H1 (cell line): ENCODE data around the gene KCNJ2. TPM values are rescaled to one million over a fixed set of nuclear protein-coding genes. Genes with fewer than 3 reads are reported as not detected.

Source experiments
- CTCF ChIA-PET: fragments of 300-600 bp; sonication (Branson Sonifier 250); formaldehyde crosslinking; loops from one replicate; lab custom pipeline; 2021; ENCODE audit not compliant: partially characterized antibody; lab: Charles Lee
- POLR2A ChIA-PET: fragments of 300-600 bp; sonication (Branson Sonifier 250); formaldehyde crosslinking; loops from one replicate; lab custom pipeline; 2021; ENCODE audit warnings: inconsistent platforms; ENCODE audit not compliant: partially characterized antibody; lab: Charles Lee
- DNase-seq, 2 experiments: peaks; one replicate each; pipeline versions ENCODE4 v3.0.0 to v3.0.0-alpha.2; 2010 to 2022; ENCODE audit warnings: low spot score in 2 of 2, low read depth in 1 of 2, mixed read lengths in 1 of 2
- FAIRE-seq: peaks from 2 replicates; lab custom pipeline; 2011; peaks lifted over from hg19 to GRCh38; lab: Jason Lieb, UNC
- H2AFZ ChIP-seq: 2 replicates; pipeline ENCODE4 v1.8.1; 2012; ENCODE audit warnings: low read length, inconsistent platforms
- H2AK5ac ChIP-seq: 2 replicates; pipeline ENCODE4 v1.6.1; 2013; ENCODE audit warnings: low read depth, low read length
- H2BK120ac ChIP-seq: replicated peaks from 2 replicates; pipeline ENCODE3; 2013; ENCODE audit warnings: low read depth, low read length, inconsistent platforms
- H2BK12ac ChIP-seq: 2 replicates; pipeline ENCODE4 v1.6.1; 2013; ENCODE audit warnings: low read depth, low read length
- H2BK15ac ChIP-seq: 2 replicates; pipeline ENCODE4 v1.6.1; 2013; ENCODE audit warnings: low read length
- H2BK20ac ChIP-seq: 2 replicates; pipeline ENCODE4 v1.6.1; 2013; ENCODE audit warnings: low read length
- H2BK5ac ChIP-seq: 2 replicates; pipeline ENCODE4 v1.6.1; 2013; ENCODE audit warnings: low read depth, low read length
- H3K14ac ChIP-seq: 2 replicates; pipeline ENCODE4 v1.6.1; 2013; ENCODE audit warnings: inconsistent platforms; ENCODE audit not compliant: insufficient read length
- H3K18ac ChIP-seq: 2 replicates; pipeline ENCODE4 v1.6.1; 2013; ENCODE audit warnings: low read length; ENCODE audit errors: extremely low read depth
- H3K23ac ChIP-seq: 2 replicates; pipeline ENCODE4 v1.6.1; 2013; ENCODE audit warnings: inconsistent platforms; ENCODE audit not compliant: insufficient read length
- H3K23me2 ChIP-seq: 2 replicates; pipeline ENCODE4 v1.6.1; 2013; ENCODE audit warnings: low read depth, low read length
- H3K27ac ChIP-seq: 2 replicates; pipeline ENCODE4 v1.6.1; 2011; ENCODE audit warnings: low read depth, low read length, inconsistent platforms
- H3K27me3 ChIP-seq, 4 experiments: replicated peaks in 1 of 4; 1 replicate in 1 of 4; 2 replicates in 3 of 4; pipeline versions ENCODE4 v1.6.1 to v1.8.1; 2011 to 2013; ENCODE audit warnings: low read length in 3 of 4, mild to moderate bottlenecking in 3 of 4, inconsistent platforms in 2 of 4, mixed read lengths in 2 of 4, moderate library complexity in 1 of 4; ENCODE audit not compliant: control insufficient read depth in 3 of 4, insufficient read depth in 3 of 4; ENCODE audit errors: extremely low read depth in 1 of 4
- H3K36me3 ChIP-seq, 4 experiments: 2 replicates each; pipeline versions ENCODE4 v1.6.1 to v1.8.1; 2011 to 2013; ENCODE audit warnings: mild to moderate bottlenecking in 4 of 4, low read length in 3 of 4, moderate library complexity in 2 of 4, control low read depth in 1 of 4, inconsistent platforms in 1 of 4; ENCODE audit not compliant: insufficient read depth in 4 of 4, control insufficient read depth in 2 of 4
- H3K4ac ChIP-seq: replicated peaks from 2 replicates; pipeline ENCODE3; 2013; ENCODE audit warnings: low read length, low read depth, mixed read lengths, inconsistent platforms; ENCODE audit not compliant: insufficient read length
- H3K4me1 ChIP-seq, 4 experiments: replicated peaks in 1 of 4; 1 replicate in 1 of 4; 2 replicates in 3 of 4; pipeline versions ENCODE4 v1.6.1 to v1.8.1; 2011 to 2013; ENCODE audit warnings: low read length in 3 of 4, inconsistent platforms in 2 of 4, mixed read lengths in 1 of 4; ENCODE audit not compliant: insufficient read depth in 4 of 4, control insufficient read depth in 3 of 4
- H3K4me2 ChIP-seq, 2 experiments: 2 replicates each; pipeline versions ENCODE4 v1.6.1 to v1.8.1; 2011 to 2013; ENCODE audit warnings: low read depth in 2 of 2, low read length in 2 of 2, control low read depth in 1 of 2, inconsistent platforms in 1 of 2, mild to moderate bottlenecking in 1 of 2; ENCODE audit not compliant: insufficient read depth in 1 of 2
- H3K4me3 ChIP-seq, 4 experiments: fragments of 200-600, 300-600 bp in 1 of 4; sonication (generic), shearing (Covaris generic), sonication (Bioruptor Twin) in 1 of 4; 2 replicates each; pipeline versions ENCODE4 v1.5.1 to v1.8.1; 2011 to 2016; ENCODE audit warnings: low read length in 4 of 4, low read depth in 3 of 4, control low read depth in 2 of 4, inconsistent platforms in 2 of 4, mild to moderate bottlenecking in 2 of 4, mixed read lengths in 1 of 4, moderate library complexity in 1 of 4; ENCODE audit not compliant: insufficient read depth in 2 of 4; ENCODE audit errors: extremely low read depth in 1 of 4
- H3K56ac ChIP-seq: replicated peaks from 2 replicates; pipeline ENCODE3; 2013; ENCODE audit warnings: low read depth, mild to moderate bottlenecking, mixed read lengths, low read length, inconsistent platforms; ENCODE audit not compliant: insufficient read length
- H3K79me1 ChIP-seq: 2 replicates; pipeline ENCODE4 v1.6.1; 2013; ENCODE audit warnings: low read depth, low read length, control low read depth
- H3K79me2 ChIP-seq, 2 experiments: 2 replicates each; pipeline versions ENCODE4 v1.6.1 to v1.8.1; 2012 to 2013; ENCODE audit warnings: low read length in 2 of 2, mild to moderate bottlenecking in 2 of 2, inconsistent platforms in 1 of 2; ENCODE audit not compliant: insufficient read depth in 2 of 2, control insufficient read depth in 1 of 2
- H3K9ac ChIP-seq, 4 experiments: replicated peaks in 1 of 4; 1 replicate in 1 of 4; 2 replicates in 3 of 4; pipeline versions ENCODE4 v1.6.1 to v1.8.1; 2011 to 2013; ENCODE audit warnings: low read depth in 3 of 4, low read length in 3 of 4, control low read depth in 2 of 4, mild to moderate bottlenecking in 2 of 4, moderate library complexity in 2 of 4, inconsistent platforms in 1 of 4; ENCODE audit errors: extremely low read depth in 1 of 4
- H3K9me3 ChIP-seq, 2 experiments: 2 replicates each; pipeline versions ENCODE4 v1.6.1 to v1.8.1; 2012 to 2013; ENCODE audit warnings: mild to moderate bottlenecking in 2 of 2, moderate library complexity in 2 of 2, control low read depth in 1 of 2, inconsistent platforms in 1 of 2, low read depth in 1 of 2, low read length in 1 of 2, mixed read lengths in 1 of 2; ENCODE audit not compliant: insufficient read depth in 2 of 2
- H4K20me1 ChIP-seq, 2 experiments: replicated peaks in 1 of 2; 2 replicates each; pipeline versions ENCODE3 to v1.8.1; 2011 to 2013; ENCODE audit warnings: inconsistent platforms in 2 of 2, low read length in 2 of 2, mild to moderate bottlenecking in 1 of 2; ENCODE audit not compliant: insufficient read depth in 2 of 2, control insufficient read depth in 1 of 2
- H4K5ac ChIP-seq: 2 replicates; pipeline ENCODE4 v1.6.1; 2013; ENCODE audit warnings: low read length, low read depth, mixed read lengths, inconsistent platforms; ENCODE audit not compliant: insufficient read length
- H4K8ac ChIP-seq: 2 replicates; pipeline ENCODE4 v1.8.0; 2013; ENCODE audit warnings: mild to moderate bottlenecking, moderate library complexity, low read length, inconsistent platforms; ENCODE audit not compliant: insufficient read depth; ENCODE audit errors: extremely low read depth
- H4K91ac ChIP-seq: replicated peaks from 2 replicates; pipeline ENCODE3; 2013; ENCODE audit warnings: low read length, mixed read lengths, inconsistent platforms; ENCODE audit not compliant: insufficient read length
- BACH1 ChIP-seq: IDR thresholded peaks from 2 replicates; pipeline ENCODE4 v1.6.1; 2012; ENCODE audit warnings: low read length, improper control_type of control experiment
- BRCA1 ChIP-seq: IDR thresholded peaks from 2 replicates; pipeline ENCODE4 v1.6.1; 2012; ENCODE audit warnings: low read depth, low read length, improper control_type of control experiment
- CREB1 ChIP-seq: IDR thresholded peaks from 2 replicates; pipeline ENCODE4 v1.6.1; 2012; ENCODE audit warnings: inconsistent platforms
- CTBP2 ChIP-seq: IDR thresholded peaks from 2 replicates; pipeline ENCODE4 v1.7.0; 2011; ENCODE audit warnings: borderline replicate concordance, mild to moderate bottlenecking, moderate library complexity, mixed read lengths, low read length; ENCODE audit not compliant: insufficient read depth, insufficient read length
- NRF1 ChIP-seq: IDR thresholded peaks from 2 replicates; pipeline ENCODE4 v1.6.1; 2011; ENCODE audit warnings: mild to moderate bottlenecking, low read depth, low read length, improper control_type of control experiment
- RAD21 ChIP-seq, 2 experiments: IDR thresholded peaks in 1 of 2; conservative IDR thresholded peaks in 1 of 2; 2 replicates each; pipeline ENCODE4 v1.6.1; 2011; ENCODE audit warnings: low read depth in 2 of 2, low read length in 2 of 2, improper control_type of control experiment in 1 of 2, inconsistent platforms in 1 of 2, mild to moderate bottlenecking in 1 of 2, moderate library complexity in 1 of 2
- SAP30 ChIP-seq: fragments of 300-600 bp; sonication (generic); IDR thresholded peaks from 2 replicates; pipeline ENCODE4 v1.7.1; 2012; ENCODE audit warnings: low read length, moderate library complexity, mild to moderate bottlenecking, inconsistent platforms; ENCODE audit not compliant: insufficient read depth, insufficient replicate concordance
- SIX5 ChIP-seq: IDR thresholded peaks from 2 replicates; pipeline ENCODE4 v1.6.1; 2011; ENCODE audit warnings: mild to moderate bottlenecking, low read depth, low read length
- SP1 ChIP-seq: IDR thresholded peaks from 2 replicates; pipeline ENCODE4 v1.6.1; 2011; ENCODE audit warnings: low read depth, low read length
- SRF ChIP-seq: IDR thresholded peaks from 2 replicates; pipeline ENCODE4 v1.6.1; 2011; ENCODE audit warnings: mild to moderate bottlenecking, low read depth, low read length, moderate library complexity
- TCF12 ChIP-seq: IDR thresholded peaks from 2 replicates; pipeline ENCODE4 v1.6.1; 2011; ENCODE audit warnings: low read depth, mild to moderate bottlenecking, low read length
- WGBS, 2 experiments: shearing (Covaris generic) in 1 of 2; methylation state at CpG; one replicate each; pipeline versions ENCODE4 v1.1.6 to v1.1.7; 2013 to 2015; ENCODE audit warnings: low lambda C conversion rate in 2 of 2, mixed read lengths in 2 of 2, inconsistent platforms in 1 of 2, low coverage in 1 of 2, missing lambda C conversion rate in 1 of 2; ENCODE audit not compliant: insufficient replicate concordance in 2 of 2, insufficient coverage in 1 of 2, insufficient read length in 1 of 2; ENCODE audit errors: extremely low coverage in 1 of 2, missing lambda C conversion rate in 1 of 2; 5-methylcytosine and 5-hydroxymethylcytosine counted together
- polyA plus RNA-seq, 7 experiments: library from polyadenylated mRNA; depleted of rRNA in 3 of 7; stranded (reverse) in 5 of 7; unstranded in 2 of 7; fragments of >200 nt in 5 of 7; fragments of 200-250 nt in 2 of 7; gene quantifications; 1 replicate in 5 of 7; 2 replicates in 1 of 7; 4 replicates in 1 of 7; pipeline versions ENCODE4 v1.2.1 to v1.2.3, GENCODE V29; 2011 to 2013; ENCODE audit warnings: missing spikeins in 2 of 7, mixed read lengths in 2 of 7
- total RNA-seq: library from RNA; stranded (reverse); fragmentation: NEBNext Ultra II Directional; extraction: Animal tissue kit (Norgen Biotek cat#: 25700); gene quantifications from 2 replicates; pipeline ENCODE4 v1.2.1, GENCODE V29; 2021

KCNJ2 gene
- total and polyA plus RNA-seq, 2 of the 8 experiments (the other 6 are each of a cell fraction or from before 2014, with no cell fraction given) = 0.23 to 0.76 TPM

GRCh38 chr17:70123193-70123592 is 46.1 kb upstream of the KCNJ2 start:
- no peak overlapping the region for H3K4me3 ChIP-seq
- H3K14ac ChIP-seq = no peak overlapping the region
- H2AFZ ChIP-seq = no peak overlapping the region
- peaks cover 10 to 12% of the 10 kb centered on the region in 2 experiments; a peak in 2 of 4 replicates for H3K9me3 ChIP-seq
- H2BK120ac ChIP-seq = no peak overlapping the region
- no peak overlapping the region for H4K91ac ChIP-seq
- no peak overlapping the region for H4K8ac ChIP-seq
- H3K27me3 ChIP-seq = no peaks in the 10 kb centered on the region
- H2BK12ac ChIP-seq = no peak overlapping the region
- 94% methylated on average over 2 of the region's 2 CpGs; no CpG with 5 or more reads in 1 of the 2 experiments for whole genome bisulfite sequencing, 2 experiments
- FAIRE-seq (no peak), DNase-seq (no peak)
- no peak overlapping the region for H3K4me2 ChIP-seq
- no peak overlapping the region for H2BK5ac ChIP-seq
- H3K36me3 ChIP-seq = no peaks in the 10 kb centered on the region
- no peak overlapping the region for H3K56ac ChIP-seq
- H3K4ac ChIP-seq = no peak overlapping the region
- H2BK20ac ChIP-seq = no peak overlapping the region
- H3K23me2 ChIP-seq = no peaks in the 10 kb centered on the region
- H4K5ac ChIP-seq = no peak overlapping the region
- no peak overlapping the region for H3K18ac ChIP-seq
- no peak overlapping the region for H2AK5ac ChIP-seq
- no peaks in the 10 kb centered on the region for H3K79me1 ChIP-seq
- H3K23ac ChIP-seq = no peak overlapping the region
- H3K79me2 ChIP-seq = no peaks in the 10 kb centered on the region
- no peak overlapping the region for H3K9ac ChIP-seq
- POLR2A ChIA-PET = no interaction called here
- H3K4me1 ChIP-seq = no peaks in the 10 kb centered on the region
- H2BK15ac ChIP-seq = no peak overlapping the region
- no peak overlapping the region for H3K27ac ChIP-seq
- H4K20me1 ChIP-seq = no peaks in the 10 kb centered on the region
- CTCF ChIA-PET = interaction anchor here (1.2 to 1.9 kb wide), 3 partner anchors 9 to 597 kb away, joined by 3 to 7 read pairs (median 3); no protein-coding TSS in a partner anchor
- TF ChIP-seq BRCA1 = no peak
- TF ChIP-seq SRF = no peak
- no peak for TF ChIP-seq SP1
- no peak for TF ChIP-seq RAD21 (IDR thresholded peaks at IDR 0.05 in 1 of 2, conservative IDR thresholded peaks at IDR 0.05 in 1 of 2; ENCODE audit: low read depth in 2 of 2, low read length in 2 of 2)
- no peak for TF ChIP-seq CREB1
- no peak for TF ChIP-seq TCF12
- no peak for TF ChIP-seq SIX5
- TF ChIP-seq BACH1 = no peak
- no peak for TF ChIP-seq SAP30
- TF ChIP-seq CTBP2 = no peak
- TF ChIP-seq NRF1 = no peak
